Prostate gland (tissue), 2 donors: Measurements from ENCODE around the gene SULT1A1. TPM values are rescaled to one million over a fixed set of nuclear protein-coding genes. Genes with fewer than 3 reads are reported as not detected.
"Not testable (repeated sequence)": the region's sequence is repeated elsewhere in the genome, so short reads cannot be mapped to it uniquely, and the experiment has no call there.

Source experiments
- DNase-seq: peaks from one replicate; pipeline ENCODE4 v3.0.0-alpha.2; 2019; ENCODE audit warnings: low spot score
- H3K27ac ChIP-seq, 2 donors: fragments of 200-600 bp; sonication (generic); 2 replicates each; pipeline ENCODE4 v1.5.1; 2017 to 2019
- H3K27me3 ChIP-seq: fragments of 200-600 bp; sonication (generic); replicated peaks from 2 replicates; pipeline ENCODE4 v1.5.1; 2019; ENCODE audit not compliant: insufficient read depth
- H3K36me3 ChIP-seq, 2 donors: fragments of 200-600 bp; sonication (generic); 1 replicate in 1 of 2; 2 replicates in 1 of 2; pipeline versions ENCODE4 v1.5.1 to v1.8.1; 2017 to 2019
- H3K4me1 ChIP-seq: fragments of 200-600 bp; sonication (generic); replicated peaks from 2 replicates; pipeline ENCODE4 v1.5.1; 2019
- H3K4me3 ChIP-seq, 2 donors: fragments of 200-600 bp; sonication (generic); 2 replicates each; pipeline ENCODE4 v1.5.1; 2017 to 2019
- H3K9me3 ChIP-seq: fragments of 200-600 bp; sonication (generic); 2 replicates; pipeline ENCODE4 v1.5.1; 2017
- POLR2A ChIP-seq: fragments of 450-650 bp; IDR thresholded peaks from one replicate; pipeline ENCODE4 v1.6.1; 2016; ENCODE audit warnings: antibody characterized with exemption, mild to moderate bottlenecking
- POLR2AphosphoS5 ChIP-seq: sonication (generic); formaldehyde crosslinking; IDR thresholded peaks from one replicate; pipeline ENCODE4 v1.6.1; 2017; ENCODE audit warnings: antibody characterized with exemption
- WGBS: methylation state at CpG from one replicate; pipeline ENCODE4 v1.1.5; 2018; 5-methylcytosine and 5-hydroxymethylcytosine counted together
- intact Hi-C: fragments of 100-400 bp; cut with DNase I; formaldehyde crosslinking; loops from one replicate; pipeline ENCODE4 v1.14.2; 2022
- total RNA-seq, 2 donors: library from RNA; depleted of rRNA; stranded (reverse); fragments of >200 nt; gene quantifications; one replicate each; pipeline ENCODE4 v1.1.0, GENCODE V29; 2016
- TF ChIP-seq, protein P1 (sequence below), 4 experiments: fragments of 200-600 bp in 2 of 4; fragments of 450-650 bp in 2 of 4; sonication (generic) in 2 of 4; IDR thresholded peaks; 1 replicate in 3 of 4; 2 replicates in 1 of 4; pipeline ENCODE4 v1.5.1; 2016 to 2019; ENCODE audit warnings: antibody characterized with exemption in 4 of 4, mild to moderate bottlenecking in 2 of 4, moderate library complexity in 2 of 4

The SULT1A1 gene
- total RNA-seq, 2 donors from 2014 or later: 17.6 to 21.5 TPM

DNA sequence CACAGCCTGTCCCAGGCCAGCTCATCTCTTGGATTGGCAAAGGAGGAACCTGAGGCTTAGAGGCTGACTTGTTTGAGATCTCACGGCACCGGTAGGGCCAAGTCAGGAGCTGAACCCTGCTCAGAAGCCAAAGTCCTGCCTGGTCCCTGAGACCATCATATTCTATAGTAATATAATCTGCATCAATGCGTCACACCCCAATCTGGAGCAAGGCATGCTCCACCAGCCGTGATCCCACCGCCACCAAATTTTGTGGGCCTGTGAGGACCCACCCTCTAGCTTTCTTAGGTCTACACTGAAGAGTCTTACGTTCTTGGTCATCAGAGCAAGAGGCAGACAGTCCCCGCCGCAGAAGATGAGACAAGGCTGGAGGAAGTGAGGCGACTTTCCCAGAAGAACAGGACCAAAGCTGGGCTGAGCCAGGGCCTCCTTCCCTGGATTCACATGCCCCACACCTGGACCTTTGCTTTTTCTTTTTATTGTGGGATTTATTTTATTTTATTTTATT is 2.7 kb downstream of the SULT1A1 start:
- Histone ChIP-seq H3K4me1 (no peaks in the 10 kb centered on the region), H3K9me3 (no peaks in the 10 kb centered on the region), H3K36me3 (no peaks in the 10 kb centered on the region), H3K4me3 (no peak overlapping the region), H3K27ac (no peak overlapping the region), H3K27me3 (no peaks in the 10 kb centered on the region)
- DNase-seq: no peak
- no peak for TF ChIP-seq POLR2A
- TF ChIP-seq POLR2AphosphoS5: no peak
- TF ChIP-seq, protein P1, sequence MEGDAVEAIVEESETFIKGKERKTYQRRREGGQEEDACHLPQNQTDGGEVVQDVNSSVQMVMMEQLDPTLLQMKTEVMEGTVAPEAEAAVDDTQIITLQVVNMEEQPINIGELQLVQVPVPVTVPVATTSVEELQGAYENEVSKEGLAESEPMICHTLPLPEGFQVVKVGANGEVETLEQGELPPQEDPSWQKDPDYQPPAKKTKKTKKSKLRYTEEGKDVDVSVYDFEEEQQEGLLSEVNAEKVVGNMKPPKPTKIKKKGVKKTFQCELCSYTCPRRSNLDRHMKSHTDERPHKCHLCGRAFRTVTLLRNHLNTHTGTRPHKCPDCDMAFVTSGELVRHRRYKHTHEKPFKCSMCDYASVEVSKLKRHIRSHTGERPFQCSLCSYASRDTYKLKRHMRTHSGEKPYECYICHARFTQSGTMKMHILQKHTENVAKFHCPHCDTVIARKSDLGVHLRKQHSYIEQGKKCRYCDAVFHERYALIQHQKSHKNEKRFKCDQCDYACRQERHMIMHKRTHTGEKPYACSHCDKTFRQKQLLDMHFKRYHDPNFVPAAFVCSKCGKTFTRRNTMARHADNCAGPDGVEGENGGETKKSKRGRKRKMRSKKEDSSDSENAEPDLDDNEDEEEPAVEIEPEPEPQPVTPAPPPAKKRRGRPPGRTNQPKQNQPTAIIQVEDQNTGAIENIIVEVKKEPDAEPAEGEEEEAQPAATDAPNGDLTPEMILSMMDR (IDR thresholded peaks at IDR 0.05): no peak
- intact Hi-C loops: no loop called here
- WGBS: 96% methylated on average over 9 of the region's 9 CpGs

DNA sequence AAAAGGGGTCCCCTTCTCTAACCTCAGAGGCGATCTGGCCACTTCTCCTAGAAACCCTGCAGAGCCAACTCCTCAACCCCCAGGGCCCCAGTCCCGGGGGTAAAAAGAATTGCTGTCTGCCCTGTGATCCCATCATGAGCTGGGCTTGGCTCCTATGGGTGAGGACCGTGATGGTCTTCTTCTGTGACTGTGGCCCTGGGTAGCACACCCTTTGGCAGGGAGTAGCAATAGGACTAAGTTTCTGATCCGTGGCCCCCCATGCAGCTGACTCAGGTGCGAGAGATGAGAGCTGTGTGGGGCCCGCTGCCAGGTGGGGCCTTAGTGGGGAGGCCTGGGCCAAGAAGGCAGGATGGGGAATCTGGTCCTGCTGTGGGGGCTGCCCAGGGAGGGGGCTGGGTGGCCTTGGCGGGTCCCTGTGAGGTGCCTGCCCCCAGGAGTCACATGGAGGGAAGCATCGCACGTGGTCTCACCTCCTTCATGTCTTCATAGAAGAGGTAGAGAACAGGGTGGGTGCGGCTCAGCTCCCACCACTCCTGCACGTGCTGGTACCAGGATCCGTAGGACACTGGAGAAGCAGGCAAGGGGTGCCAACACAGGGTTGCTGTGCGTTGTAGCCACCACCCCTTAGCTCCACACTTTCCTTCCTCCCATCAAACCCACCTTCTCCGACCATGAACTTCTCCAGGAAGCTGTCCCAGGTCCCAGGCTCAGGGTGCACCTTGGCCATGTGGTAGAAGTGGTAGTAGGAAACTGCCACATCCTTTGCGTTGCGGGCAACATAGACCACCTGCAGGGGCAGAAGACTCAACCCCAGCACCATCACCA is 3.3 kb downstream of the SULT1A1 start:
- Histone ChIP-seq H3K36me3 (no peaks in the 10 kb centered on the region), H3K4me3 (no peak overlapping the region), H3K9me3 (no peaks in the 10 kb centered on the region), H3K27ac (no peak overlapping the region), H3K27me3 (no peaks in the 10 kb centered on the region), H3K4me1 (no peaks in the 10 kb centered on the region)
- 91% methylated on average over 16 of the region's 16 CpGs for WGBS
- intact Hi-C loops: no loop called here
- no peak for TF ChIP-seq POLR2A
- no peak for TF ChIP-seq POLR2AphosphoS5
- TF ChIP-seq, protein P1 (IDR thresholded peaks at IDR 0.05): no peak
- DNase-seq: no peak

DNA sequence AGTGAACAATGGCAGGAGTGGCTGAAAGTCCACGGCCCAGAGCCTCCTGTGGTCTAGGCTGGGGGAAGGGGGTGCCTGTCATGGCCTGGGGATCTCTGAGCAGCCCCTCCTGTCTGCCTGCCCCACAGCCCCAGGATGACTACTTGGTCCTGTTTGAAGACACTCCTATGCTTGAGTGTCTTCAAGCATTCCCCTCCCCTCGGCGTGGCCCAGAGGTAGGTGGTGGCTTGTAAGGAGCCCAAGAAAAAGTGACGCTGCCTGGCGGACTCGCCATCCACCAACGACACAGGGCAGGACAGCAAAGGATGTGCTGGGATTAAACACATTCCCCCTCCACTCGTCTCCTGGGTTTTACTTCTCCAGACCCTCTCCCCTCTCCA is 5.7 kb downstream of the SULT1A1 start:
- H3K9me3 ChIP-seq: no peaks in the 10 kb centered on the region
- no peak for DNase-seq
- intact Hi-C loops: no loop called here
- H3K27me3 ChIP-seq: no peaks in the 10 kb centered on the region
- H3K4me3 ChIP-seq: no peak overlapping the region
- H3K27ac ChIP-seq: no peak overlapping the region
- no peaks in the 10 kb centered on the region for H3K4me1 ChIP-seq
- no peak for TF ChIP-seq POLR2AphosphoS5
- 72% methylated on average over 8 of the region's 8 CpGs for WGBS
- no peaks in the 10 kb centered on the region for H3K36me3 ChIP-seq

DNA sequence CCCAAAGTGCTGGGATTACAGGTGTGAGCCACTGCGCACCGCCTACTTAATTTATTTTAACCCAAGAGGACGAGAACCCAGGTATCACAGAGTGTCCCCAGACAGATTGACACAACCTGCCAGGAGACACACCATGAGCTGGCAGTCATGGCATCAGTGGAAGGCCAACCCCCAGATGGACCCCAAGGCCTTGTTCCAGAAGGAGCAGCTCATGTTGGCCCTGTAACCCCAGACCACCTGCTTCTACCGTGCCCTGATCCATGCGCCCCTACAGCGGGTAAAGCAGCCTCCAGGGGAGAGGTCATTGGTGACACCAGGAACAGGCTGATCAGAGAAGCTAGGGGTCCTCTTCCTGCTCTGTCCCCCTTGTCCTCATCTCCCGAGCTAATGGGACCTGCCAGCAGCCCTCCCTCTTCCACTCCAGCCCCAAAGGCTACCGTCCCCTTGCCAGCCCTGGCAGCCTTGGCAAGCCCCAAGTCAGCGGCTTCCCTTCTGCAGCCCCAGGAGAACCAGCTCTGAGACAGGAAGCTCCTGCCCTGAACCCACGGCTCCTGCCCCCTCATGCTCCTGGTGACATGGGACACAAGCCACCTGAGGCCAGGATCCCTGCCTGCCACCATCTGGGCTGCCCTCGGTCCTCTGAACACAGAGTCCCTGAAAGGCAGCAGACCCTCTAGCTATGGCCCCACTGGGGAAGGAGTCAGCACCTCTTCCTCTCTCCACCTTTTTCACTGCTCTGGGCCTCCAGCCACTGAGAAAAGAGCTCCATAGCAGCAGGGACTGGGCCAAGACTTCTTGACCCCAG is 6.3 kb downstream of the SULT1A1 start:
- Histone ChIP-seq H3K4me1 (no peaks in the 10 kb centered on the region), H3K36me3 (no peaks in the 10 kb centered on the region), H3K4me3 (no peak overlapping the region), H3K9me3 (no peaks in the 10 kb centered on the region), H3K27me3 (no peaks in the 10 kb centered on the region), H3K27ac (no peak overlapping the region)
- intact Hi-C loops: no loop called here
- no peak for DNase-seq
- 79% methylated on average over 11 of the region's 11 CpGs for WGBS
- TF ChIP-seq POLR2AphosphoS5: no peak
- TF ChIP-seq POLR2A: no peak
- TF ChIP-seq, protein P1 (IDR thresholded peaks at IDR 0.05): no peak

DNA sequence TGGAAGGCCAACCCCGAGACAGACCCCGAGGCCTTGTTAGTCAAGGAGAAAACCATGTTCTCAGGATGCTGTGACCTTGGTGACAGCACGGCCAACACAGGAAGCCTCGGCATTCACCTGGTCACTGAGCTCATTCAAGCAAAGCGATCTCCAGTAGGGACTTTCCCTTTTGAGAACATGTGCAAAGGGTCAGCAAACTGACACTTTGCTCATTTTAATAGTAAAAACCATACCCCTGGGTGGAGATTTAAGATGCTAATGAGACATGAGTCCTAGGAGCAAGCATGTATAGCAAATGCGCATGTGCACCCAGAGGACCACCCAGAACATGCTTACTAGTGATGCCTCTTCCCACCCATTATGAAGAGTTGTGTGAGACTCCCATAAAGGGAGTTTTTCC is 7.3 kb downstream of the SULT1A1 start:
- no peak overlapping the region for H3K4me3 ChIP-seq
- H3K27ac ChIP-seq: no peak overlapping the region
- H3K27me3 ChIP-seq: no peaks in the 10 kb centered on the region
- WGBS: 68% methylated on average over 4 of the region's 6 CpGs
- no peak for DNase-seq
- TF ChIP-seq POLR2A (no peak), POLR2AphosphoS5 (no peak)
- TF ChIP-seq, protein P1 (IDR thresholded peaks at IDR 0.05): no peak
- H3K36me3 ChIP-seq: no peaks in the 10 kb centered on the region
- H3K4me1 ChIP-seq: no peaks in the 10 kb centered on the region
- intact Hi-C loops: no loop called here
- H3K9me3 ChIP-seq: no peaks in the 10 kb centered on the region

DNA sequence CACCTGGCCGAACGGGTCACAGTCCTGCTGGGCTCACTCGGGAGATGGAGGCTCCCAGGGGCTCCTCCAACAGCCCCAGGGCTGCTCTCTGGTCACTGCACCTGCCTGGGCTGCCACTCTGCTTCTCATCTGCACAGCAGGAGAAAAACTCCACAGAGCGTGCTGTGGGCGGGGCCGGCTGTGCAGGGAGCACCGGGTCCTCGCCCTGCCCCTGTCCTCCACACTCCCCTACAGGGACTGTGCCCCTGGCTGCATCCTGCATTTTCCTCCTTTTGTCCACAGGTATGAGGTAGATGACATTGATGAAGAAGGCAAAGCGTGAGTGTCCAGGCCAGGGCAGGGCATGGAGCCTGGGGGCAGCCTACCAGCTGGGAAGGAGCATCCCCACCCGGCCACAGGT is 7.8 kb downstream of the SULT1A1 start:
- H3K36me3 ChIP-seq, H3K4me1 ChIP-seq, H3K9me3 ChIP-seq, H3K27ac ChIP-seq, H3K27me3 ChIP-seq, DNase-seq, H3K4me3 ChIP-seq, intact Hi-C loops: not testable (repeated sequence)
- WGBS: no CpG with 5 or more reads among the region's 10 CpGs

DNA sequence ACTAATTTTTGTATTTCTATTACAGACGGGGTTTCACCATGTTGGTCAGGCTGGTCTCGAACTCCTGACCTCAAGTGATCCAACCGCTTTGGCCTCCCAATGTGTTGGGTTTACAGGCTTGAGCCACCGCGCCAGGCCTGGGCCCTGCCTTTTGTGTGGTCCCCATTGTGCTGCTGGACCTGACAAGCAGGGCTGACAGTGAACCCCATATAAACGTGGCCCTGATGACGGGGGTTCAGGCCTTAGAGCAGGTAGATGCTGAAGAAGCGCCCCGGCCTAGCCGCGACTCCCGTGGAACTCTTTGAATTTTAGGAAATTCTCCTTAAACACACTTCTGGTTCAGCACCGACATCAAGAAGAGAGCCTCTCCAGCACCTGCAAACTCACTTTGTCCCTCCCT is 8.3 kb downstream of the SULT1A1 start:
- WGBS: 84% methylated on average over 13 of the region's 13 CpGs
- H3K4me3 ChIP-seq, H3K4me1 ChIP-seq, H3K36me3 ChIP-seq, intact Hi-C loops, H3K27me3 ChIP-seq, DNase-seq, H3K27ac ChIP-seq, H3K9me3 ChIP-seq: not testable (repeated sequence)

DNA sequence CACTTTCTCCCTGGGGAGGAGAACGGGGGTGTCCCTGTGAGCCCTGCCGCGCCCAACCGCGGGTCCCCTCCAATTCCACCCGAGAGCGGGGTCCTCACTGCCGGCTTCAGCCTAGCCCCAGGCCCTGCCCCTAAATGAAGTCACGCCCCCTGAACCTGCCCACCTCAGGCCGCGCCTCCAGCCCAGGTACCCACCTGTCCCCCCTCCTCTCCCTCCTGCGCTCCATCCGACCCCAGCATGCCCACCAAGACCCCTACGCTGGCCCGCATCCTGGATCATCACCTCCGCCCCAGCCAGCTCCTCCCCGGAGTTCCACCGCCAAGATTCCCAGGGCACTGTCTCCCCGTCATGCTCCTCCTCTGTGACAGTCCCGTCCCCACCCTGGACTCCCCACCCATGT is 8.9 kb downstream of the SULT1A1 start:
- intact Hi-C loops, H3K36me3 ChIP-seq: not testable (repeated sequence)
- WGBS: 48% methylated on average over 13 of the region's 20 CpGs

More for the DNA sequence above, 8.9 kb downstream of the SULT1A1 start:
- not testable (repeated sequence) for H3K27ac ChIP-seq, H3K4me1 ChIP-seq, H3K4me3 ChIP-seq, DNase-seq, H3K9me3 ChIP-seq, H3K27me3 ChIP-seq
